Measurements from ENCODE around the gene TASP1.
"Not testable (repeated sequence)": the region's sequence is repeated elsewhere in the genome, so short reads cannot be mapped to it uniquely, and the experiment has no call there.

Gene TASP1

DNA sequence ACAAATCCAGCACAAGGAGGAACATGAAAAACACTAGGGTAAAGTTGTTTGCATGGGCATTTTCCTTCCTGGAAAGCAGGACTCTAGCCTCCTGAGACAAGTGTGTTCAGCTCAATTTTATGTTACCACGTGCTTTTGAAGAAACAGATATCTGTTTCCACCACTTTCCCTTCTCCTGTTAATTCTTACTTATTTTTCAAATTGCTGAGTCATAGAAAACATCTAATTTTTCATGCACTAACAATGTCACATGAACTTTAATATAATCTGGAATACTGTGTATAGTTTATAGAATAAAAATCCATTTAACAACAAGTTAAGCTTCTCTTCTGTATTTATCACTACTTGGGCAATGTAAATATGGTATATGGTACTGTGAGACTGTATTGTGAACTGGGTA is 243.5 kb downstream of the TASP1 start:
- DNase-seq: no peak

DNA sequence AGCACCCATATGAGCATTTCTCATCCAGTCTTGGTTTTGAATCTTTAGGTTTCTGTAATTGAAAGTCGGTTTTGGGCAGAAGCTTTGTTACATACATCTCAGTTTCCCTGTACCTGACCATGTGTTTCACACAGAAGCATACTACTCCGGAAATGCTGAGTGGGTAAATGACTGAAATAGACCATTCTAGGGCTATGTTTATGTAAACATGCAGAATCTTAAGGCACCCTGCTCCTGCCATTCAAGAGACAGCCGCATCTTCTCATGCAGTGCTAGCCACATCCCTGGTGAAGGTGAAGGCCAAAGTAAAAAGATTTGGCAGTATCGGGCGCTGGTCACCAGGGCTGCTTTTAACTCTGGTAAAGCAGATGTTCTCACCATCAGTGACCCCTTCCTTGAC is 246.3 kb downstream of the TASP1 start:
- no peak for DNase-seq

- DNase-seq: no peak
Observed at GRCh38 chr20:13389115-13389514, 249.6 kb downstream of the TASP1 start.

GRCh38 chr20:13384132-13384531 is 254.6 kb downstream of the TASP1 start:
- no peak for DNase-seq

- no peak for DNase-seq
Observed at GRCh38 chr20:13382786-13383185, 255.9 kb downstream of the TASP1 start.

- not testable (repeated sequence) for DNase-seq
Observed at GRCh38 chr20:13380497-13381229, 258.1 kb downstream of the TASP1 start.

DNA sequence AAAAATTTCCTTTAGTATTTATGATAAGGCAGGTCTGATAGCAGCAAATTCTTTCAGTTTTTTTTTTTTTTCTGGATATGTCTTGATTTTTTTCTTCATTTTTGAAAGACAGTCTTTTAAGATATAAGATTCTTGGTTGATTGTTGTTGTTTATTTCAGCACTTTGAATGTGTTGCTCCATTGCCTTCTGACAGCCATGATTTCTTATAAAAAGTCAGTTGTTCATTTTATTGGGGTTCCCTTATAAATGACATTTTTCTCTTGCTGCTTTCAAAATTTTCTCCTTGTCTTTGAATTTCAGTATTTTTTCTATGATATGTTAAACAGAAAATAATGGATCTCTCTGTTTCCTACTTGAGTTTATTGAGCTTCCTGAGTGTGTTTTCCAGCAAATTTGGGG is 265.3 kb downstream of the TASP1 start:
- DNase-seq: no peak

- no peak for DNase-seq
Observed at GRCh38 chr20:13364278-13365170, 274.2 kb downstream of the TASP1 start.

- DNase-seq: no peak
Observed at GRCh38 chr20:13363473-13363872, 275.3 kb downstream of the TASP1 start.

DNA sequence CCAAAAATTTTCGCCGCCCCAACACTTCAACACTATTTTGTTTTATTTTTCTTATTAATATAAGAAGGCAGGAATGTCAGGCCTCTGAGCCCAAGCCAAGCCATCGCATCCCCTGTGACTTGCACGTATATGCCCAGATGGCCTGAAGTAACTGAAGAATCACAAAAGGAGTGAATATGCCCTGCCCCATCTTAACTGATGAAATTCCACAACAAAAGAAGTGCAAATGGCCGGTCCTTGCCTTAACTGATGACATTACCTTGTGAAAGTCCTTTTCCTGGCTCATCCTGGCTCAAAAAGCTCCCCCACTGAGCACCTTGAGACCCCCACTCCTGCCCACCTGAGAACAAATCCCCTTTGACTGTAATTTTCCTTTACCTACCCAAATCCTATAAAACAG is 276.6 kb downstream of the TASP1 start:
- not testable (repeated sequence) for DNase-seq

- not testable (repeated sequence) for DNase-seq
Observed at GRCh38 chr20:13358936-13359335, 279.8 kb downstream of the TASP1 start.

- DNase-seq: not testable (repeated sequence)
Observed at GRCh38 chr20:13357782-13358181, 280.9 kb downstream of the TASP1 start.

DNA sequence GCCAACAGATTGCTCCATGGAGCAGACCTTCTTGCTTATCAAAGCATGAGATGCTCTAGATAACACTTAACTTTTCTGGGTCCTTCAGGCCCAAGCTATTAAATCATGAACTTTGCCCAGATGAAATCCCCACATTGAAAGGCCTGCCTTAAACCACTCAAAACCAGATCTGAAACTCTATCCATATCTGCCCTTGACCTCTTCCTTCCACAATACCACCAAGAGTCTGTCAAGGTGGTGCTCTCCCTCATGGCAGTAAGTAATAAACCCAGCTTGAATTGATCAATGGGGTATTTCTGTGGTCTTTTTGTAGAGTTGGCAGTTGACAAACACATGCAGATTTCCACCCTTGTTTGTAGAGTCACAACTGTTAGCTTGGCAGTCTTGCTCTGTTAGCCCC is 282.1 kb downstream of the TASP1 start:
- no peak for DNase-seq

GRCh38 chr20:13355941-13356486 is 282.7 kb downstream of the TASP1 start:
- DNase-seq: no peak

DNA sequence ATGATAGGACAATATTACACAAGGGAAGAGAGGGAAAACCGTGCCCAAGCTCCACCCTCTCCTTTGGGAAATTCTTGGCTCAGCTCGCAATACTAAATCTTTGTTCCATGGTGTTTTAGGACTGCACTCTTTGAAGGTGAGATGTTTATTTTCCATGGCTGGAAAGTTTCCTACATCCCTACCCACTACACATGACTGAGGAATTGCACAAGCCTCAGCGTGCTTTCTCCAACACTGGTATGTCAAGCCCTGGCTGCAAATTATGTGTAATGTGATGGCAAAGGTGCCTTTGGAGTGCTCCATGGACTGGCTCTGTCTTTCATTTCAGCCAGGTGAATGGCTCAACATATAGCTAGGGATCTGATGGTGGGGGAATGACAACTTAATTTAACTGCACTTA is 283.3 kb downstream of the TASP1 start:
- no peak for DNase-seq

DNA sequence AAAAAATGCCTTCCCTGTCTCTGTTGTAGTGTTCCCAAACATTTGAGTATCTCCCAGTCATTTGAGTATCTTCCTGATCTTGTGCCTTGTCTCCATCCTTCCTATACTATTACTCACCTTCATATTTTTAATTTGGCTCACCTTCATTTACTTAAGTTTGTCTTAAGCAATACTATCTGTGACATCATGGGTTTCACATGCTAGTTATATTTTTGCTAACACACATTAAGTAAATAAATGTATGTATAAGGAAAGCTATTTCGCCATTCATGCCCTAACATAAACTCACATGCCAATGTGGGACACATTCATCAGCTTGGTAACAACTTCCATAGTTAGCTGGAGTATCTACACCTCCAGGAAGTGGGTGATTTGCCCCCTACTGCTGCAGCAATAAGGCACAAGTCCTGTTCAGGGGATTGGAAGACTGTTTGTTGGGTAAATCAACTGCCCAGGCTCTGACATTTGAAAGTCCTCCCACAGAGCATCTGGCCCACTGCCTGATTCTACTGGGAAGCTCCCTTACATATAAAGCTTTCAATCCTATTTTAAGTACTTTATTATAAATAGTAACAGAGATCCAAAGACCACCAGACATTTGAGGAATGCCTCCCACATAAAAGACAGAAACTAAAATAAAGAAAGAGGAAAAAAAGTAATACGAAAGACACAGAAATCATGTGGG is 285.3 kb downstream of the TASP1 start:
- DNase-seq: no peak

DNA sequence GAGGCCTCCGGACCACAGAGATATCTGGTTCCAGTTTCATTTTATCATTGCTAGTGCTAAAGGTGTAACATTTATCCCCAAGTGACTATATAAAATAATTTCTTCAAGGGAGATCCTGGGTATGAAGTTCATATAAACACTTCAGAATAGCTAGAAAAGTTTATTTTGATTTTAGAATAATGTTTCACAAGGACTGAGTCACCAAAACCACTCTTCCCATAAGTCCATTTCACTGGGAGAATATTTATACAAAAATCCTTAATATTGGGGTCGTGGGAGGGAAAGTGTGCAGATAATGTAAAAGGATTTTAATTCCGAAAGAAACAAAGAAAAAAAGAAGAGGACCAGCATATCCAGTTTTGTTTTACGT is 289.5 kb downstream of the TASP1 start:
- no peak for DNase-seq

- no peak for DNase-seq
Observed at GRCh38 chr20:13348311-13349234, 290.2 kb downstream of the TASP1 start.

- no peak for DNase-seq
Observed at GRCh38 chr20:13344671-13345070, 294.1 kb downstream of the TASP1 start.

DNA sequence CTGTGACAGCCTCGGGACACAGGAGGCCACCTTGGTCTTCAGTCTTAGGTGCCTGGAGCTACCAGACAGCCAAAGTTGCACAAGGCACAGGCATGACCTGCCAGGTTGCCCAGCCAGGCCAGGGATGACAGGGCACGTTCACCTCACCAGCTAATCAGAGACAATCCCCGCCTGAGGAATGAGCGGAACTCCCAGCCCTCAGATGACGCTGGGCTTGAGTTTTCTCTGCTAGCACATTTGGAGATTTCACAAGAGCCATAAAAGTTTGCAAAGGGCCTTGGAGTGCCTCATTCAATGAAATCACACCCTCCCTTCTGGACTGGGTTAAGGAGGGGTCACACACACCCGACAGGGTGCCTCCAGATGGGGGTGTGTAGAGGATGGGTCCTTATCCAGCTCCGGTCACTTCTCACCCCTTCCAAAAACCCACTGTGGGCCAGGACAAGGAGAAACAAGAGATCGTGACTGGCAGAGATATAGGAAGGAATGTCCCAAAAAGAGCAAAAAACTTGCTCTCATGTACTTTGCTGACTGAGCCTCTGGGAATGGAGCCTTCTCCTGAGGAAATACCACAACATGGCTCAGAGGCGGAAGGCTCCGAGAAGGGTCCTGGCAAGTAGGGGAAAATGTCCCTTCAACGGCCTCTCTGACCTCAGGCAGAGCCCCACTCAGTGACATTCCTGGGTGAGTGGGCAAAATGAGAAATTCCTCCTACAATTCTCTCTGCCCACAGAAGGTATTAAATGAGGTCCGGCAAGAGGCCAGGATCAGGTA is 296.1 kb downstream of the TASP1 start:
- DNase-seq: no peak

GRCh38 chr20:13341737-13342393 is 296.9 kb downstream of the TASP1 start:
- no peak for DNase-seq

Data from NCI-H748 treated with DMSO at 0.1 percent for 48 hours (cell line).